Breast epithelium (tissue), 4 donors: ENCODE measurements around the gene CABLES2. TPM values are rescaled to one million over a fixed set of nuclear protein-coding genes. Genes with fewer than 3 reads are reported as not detected.

Source experiments
- DNase-seq, 2 donors: peaks; one replicate each; pipeline ENCODE4 v3.0.0-alpha.2; 2019; ENCODE audit warnings: low spot score in 2 of 2
- H3K27ac ChIP-seq, 2 donors: fragments of 200-600 bp; sonication (generic) in 1 of 2; one replicate each; pipeline ENCODE4 v1.5.1; 2016 to 2019; ENCODE audit warnings: mild to moderate bottlenecking in 1 of 2
- H3K27me3 ChIP-seq, 2 donors: fragments of 200-600 bp; sonication (generic) in 1 of 2; one replicate each; pipeline versions ENCODE4 v1.5.1 to v1.6.0; 2017 to 2019; ENCODE audit warnings: control low read depth in 1 of 2, mild to moderate bottlenecking in 1 of 2
- H3K36me3 ChIP-seq: fragments of 200-600 bp; one replicate; pipeline ENCODE4 v1.5.1; 2019
- H3K4me1 ChIP-seq, 2 donors: fragments of 200-600 bp; sonication (generic); one replicate each; pipeline ENCODE4 v1.5.1; 2016 to 2019; ENCODE audit warnings: control low read depth in 1 of 2
- H3K4me3 ChIP-seq, 3 donors: fragments of 200-600 bp; sonication (generic); 1 replicate in 2 of 3; 2 replicates in 1 of 3; pipeline ENCODE4 v1.5.1; 2016 to 2019; ENCODE audit warnings: mild to moderate bottlenecking in 3 of 3, moderate library complexity in 2 of 3
- H3K9me3 ChIP-seq, 2 donors: fragments of 200-600 bp; sonication (generic) in 1 of 2; one replicate each; pipeline ENCODE4 v1.5.1; 2016 to 2019; ENCODE audit warnings: control low read depth in 1 of 2
- POLR2A ChIP-seq: fragments of 450-650 bp; IDR thresholded peaks from one replicate; pipeline ENCODE4 v1.6.1; 2016; ENCODE audit warnings: antibody characterized with exemption, mild to moderate bottlenecking, moderate library complexity
- POLR2AphosphoS5 ChIP-seq, 3 donors: sonication (generic); formaldehyde crosslinking; IDR thresholded peaks; one replicate each; pipeline ENCODE4 v1.6.1; 2017; ENCODE audit warnings: antibody characterized with exemption in 3 of 3
- intact Hi-C: fragments of 100-400 bp; cut with DNase I; formaldehyde crosslinking; loops from one replicate; pipeline ENCODE4 v1.15.1; 2023; ENCODE audit warnings: low total_unique reads
- total RNA-seq, 3 donors: library from RNA; depleted of rRNA; stranded (reverse); fragments of >200 nt; gene quantifications; one replicate each; pipeline ENCODE4 v1.1.0, GENCODE V29; 2016
- TF ChIP-seq, protein P1 (sequence below), 3 donors: fragments of 450-650 bp; IDR thresholded peaks; one replicate each; pipeline ENCODE4 v1.5.1; 2016 to 2017; ENCODE audit warnings: antibody characterized with exemption in 3 of 3, mild to moderate bottlenecking in 3 of 3, moderate library complexity in 3 of 3

The CABLES2 gene
- total RNA-seq, 3 donors from 2014 or later, result 1.8 to 3.2 (median 2.9) TPM

DNA sequence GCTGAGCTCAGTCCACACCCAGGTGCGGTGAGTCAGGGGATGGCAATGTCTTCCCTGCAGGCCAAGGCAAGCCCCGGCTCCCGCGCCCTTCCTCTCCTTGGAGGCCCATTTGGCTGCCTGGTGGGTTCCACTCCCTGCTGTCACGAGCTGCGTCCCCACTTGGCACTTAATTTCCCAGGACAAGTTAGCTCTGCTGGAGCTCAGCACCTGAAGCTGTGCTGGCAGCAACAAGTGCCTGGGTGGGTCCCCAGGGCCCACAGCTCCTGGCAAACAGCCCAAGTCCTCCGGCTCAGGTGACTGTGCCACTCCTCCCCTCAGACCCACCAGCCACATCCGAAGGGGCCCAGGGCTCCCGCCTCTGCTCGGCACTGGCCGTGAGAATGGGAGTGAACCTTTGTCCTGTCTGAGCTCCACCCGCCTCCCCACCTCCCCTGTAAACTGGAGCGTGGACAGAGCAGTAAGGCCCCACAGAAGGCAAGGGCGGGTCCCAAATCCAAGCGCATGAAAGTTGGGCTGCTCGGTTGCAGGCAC lies 56.9 kb downstream of the CABLES2 start:
- peak overlapping the region; percentile 50 to 63 for H3K27ac ChIP-seq
- no peaks in the 10 kb centered on the region for H3K36me3 ChIP-seq
- intact Hi-C loops, result no loop called here
- no peaks in the 10 kb centered on the region for H3K9me3 ChIP-seq
- peaks cover 6 to 12% of the 10 kb centered on the region in 2 donors for H3K4me1 ChIP-seq
- peak in 1 of 2 donors; percentile 82 for DNase-seq
- H3K27me3 ChIP-seq, result no peaks in the 10 kb centered on the region
- no peak overlapping the region for H3K4me3 ChIP-seq
- TF ChIP-seq POLR2AphosphoS5 (IDR thresholded peaks at IDR 0.05) (peak in 1 of 3 donors; percentile 17), POLR2A (no peak)
- TF ChIP-seq, protein P1, sequence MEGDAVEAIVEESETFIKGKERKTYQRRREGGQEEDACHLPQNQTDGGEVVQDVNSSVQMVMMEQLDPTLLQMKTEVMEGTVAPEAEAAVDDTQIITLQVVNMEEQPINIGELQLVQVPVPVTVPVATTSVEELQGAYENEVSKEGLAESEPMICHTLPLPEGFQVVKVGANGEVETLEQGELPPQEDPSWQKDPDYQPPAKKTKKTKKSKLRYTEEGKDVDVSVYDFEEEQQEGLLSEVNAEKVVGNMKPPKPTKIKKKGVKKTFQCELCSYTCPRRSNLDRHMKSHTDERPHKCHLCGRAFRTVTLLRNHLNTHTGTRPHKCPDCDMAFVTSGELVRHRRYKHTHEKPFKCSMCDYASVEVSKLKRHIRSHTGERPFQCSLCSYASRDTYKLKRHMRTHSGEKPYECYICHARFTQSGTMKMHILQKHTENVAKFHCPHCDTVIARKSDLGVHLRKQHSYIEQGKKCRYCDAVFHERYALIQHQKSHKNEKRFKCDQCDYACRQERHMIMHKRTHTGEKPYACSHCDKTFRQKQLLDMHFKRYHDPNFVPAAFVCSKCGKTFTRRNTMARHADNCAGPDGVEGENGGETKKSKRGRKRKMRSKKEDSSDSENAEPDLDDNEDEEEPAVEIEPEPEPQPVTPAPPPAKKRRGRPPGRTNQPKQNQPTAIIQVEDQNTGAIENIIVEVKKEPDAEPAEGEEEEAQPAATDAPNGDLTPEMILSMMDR (IDR thresholded peaks at IDR 0.05), result no peak

DNA sequence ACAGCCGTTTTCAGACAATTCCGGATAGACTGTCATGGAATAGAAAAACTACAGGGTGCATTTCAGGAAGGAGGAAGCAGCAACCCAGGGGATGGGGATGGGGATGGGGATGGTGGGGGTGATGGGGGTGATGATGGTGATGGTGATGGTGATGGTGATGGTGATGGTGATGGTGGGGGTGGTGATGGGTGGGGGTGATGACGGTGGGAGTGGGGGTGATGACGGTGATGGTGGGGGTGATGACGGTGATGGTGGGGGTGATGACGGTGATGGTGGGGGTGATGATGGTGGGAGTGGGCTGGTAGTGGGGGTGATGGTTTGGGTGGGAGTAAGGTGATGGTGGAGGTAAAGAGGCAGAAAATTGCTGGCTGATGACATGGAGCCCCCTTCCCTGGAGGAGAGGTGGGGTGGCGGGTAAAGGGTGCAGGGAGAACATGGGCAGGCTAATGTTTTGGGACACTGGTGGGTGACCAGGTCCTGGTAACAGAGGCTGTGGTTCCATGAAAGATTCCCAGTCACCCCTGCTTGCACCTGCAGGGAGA lies 57.5 kb downstream of the CABLES2 start:
- intact Hi-C loops, result no loop called here
- no peaks in the 10 kb centered on the region for H3K9me3 ChIP-seq
- DNase-seq, result no peak
- H3K4me1 ChIP-seq, result peaks cover 1 to 8% of the 10 kb centered on the region in 2 donors
- no peak overlapping the region for H3K4me3 ChIP-seq
- TF ChIP-seq, protein P1 (IDR thresholded peaks at IDR 0.05), result no peak
- TF ChIP-seq POLR2A (no peak), POLR2AphosphoS5 (IDR thresholded peaks at IDR 0.05) (no peak)
- no peaks in the 10 kb centered on the region for H3K36me3 ChIP-seq
- peak overlapping the region; percentile 50 to 63 for H3K27ac ChIP-seq
- no peaks in the 10 kb centered on the region for H3K27me3 ChIP-seq

DNA sequence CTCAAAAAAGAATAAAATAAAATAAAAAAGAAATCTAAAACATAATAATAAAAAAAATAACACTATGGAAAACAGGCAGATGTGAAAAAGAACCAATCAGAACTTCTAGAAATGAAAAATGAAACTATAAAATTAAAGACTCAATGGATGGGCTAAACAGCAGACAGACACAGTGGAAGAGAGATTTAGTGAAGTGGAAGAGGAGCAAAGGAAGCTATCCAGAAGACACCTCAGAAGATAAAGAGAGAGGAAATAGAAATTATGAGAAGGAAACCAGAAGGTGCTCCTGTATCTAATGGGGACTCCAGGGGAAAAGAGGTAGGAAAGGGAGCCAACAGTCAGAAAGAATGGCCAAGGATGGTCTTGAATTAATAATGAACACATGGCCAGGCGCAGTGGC lies 58.5 kb downstream of the CABLES2 start:
- H3K27ac ChIP-seq, result no peak overlapping the region
- H3K27me3 ChIP-seq, result no peaks in the 10 kb centered on the region
- no peak overlapping the region for H3K4me3 ChIP-seq
- DNase-seq, result no peak
- TF ChIP-seq, protein P1 (IDR thresholded peaks at IDR 0.05), result no peak
- TF ChIP-seq POLR2A, result no peak
- no peak for TF ChIP-seq POLR2AphosphoS5 (IDR thresholded peaks at IDR 0.05)
- intact Hi-C loops, result no loop called here
- peaks cover 0 to 5% of the 10 kb centered on the region in 2 donors for H3K4me1 ChIP-seq
- no peaks in the 10 kb centered on the region for H3K9me3 ChIP-seq
- H3K36me3 ChIP-seq, result no peaks in the 10 kb centered on the region

DNA sequence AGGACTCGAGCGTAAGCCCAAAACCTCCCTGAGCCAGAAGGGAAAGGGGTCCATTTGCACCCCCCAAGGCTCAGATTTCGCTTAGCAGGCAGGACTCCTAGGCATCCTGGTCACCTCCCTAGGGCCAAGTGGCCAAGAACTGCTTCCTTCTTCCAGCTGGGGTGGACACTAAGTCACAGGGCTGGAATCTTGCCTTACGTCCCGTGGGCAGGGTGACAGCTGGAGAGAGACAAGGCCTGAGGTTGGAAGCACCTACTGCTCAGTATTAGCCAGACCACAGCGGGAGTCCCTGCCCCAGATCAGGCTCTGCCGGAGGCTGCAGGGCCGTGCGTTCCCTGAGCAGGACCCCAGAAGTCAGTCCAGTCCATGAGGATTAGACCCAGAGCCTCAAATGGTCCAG lies 59.6 kb downstream of the CABLES2 start:
- no peak for DNase-seq
- Histone ChIP-seq H3K9me3 (no peaks in the 10 kb centered on the region), H3K4me1 (no peaks in the 10 kb centered on the region), H3K4me3 (no peak overlapping the region), H3K27ac (no peak overlapping the region), H3K27me3 (no peaks in the 10 kb centered on the region), H3K36me3 (no peaks in the 10 kb centered on the region)
- TF ChIP-seq POLR2AphosphoS5 (IDR thresholded peaks at IDR 0.05) (no peak), POLR2A (no peak)
- TF ChIP-seq, protein P1 (IDR thresholded peaks at IDR 0.05), result no peak
- intact Hi-C loops, result no loop called here

DNA sequence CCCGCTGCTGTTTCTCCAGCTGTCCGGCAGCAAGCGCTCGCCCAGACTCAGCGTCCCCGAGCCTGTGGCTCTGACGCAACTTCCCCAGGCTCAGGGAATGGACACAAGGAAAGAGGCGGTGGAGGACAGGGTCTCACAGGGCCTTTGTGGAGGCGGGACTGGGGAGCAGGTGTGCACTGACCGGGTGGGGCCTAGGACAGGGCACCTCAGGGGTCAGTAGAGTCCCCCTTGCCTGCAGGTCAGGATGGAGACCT lies 60.0 kb downstream of the CABLES2 start:
- TF ChIP-seq, protein P1 (IDR thresholded peaks at IDR 0.05), result no peak
- TF ChIP-seq POLR2AphosphoS5 (IDR thresholded peaks at IDR 0.05) (no peak), POLR2A (no peak)
- H3K4me1 ChIP-seq, result no peaks in the 10 kb centered on the region
- DNase-seq, result no peak
- no peak overlapping the region for H3K27ac ChIP-seq
- H3K27me3 ChIP-seq, result no peaks in the 10 kb centered on the region
- no peak overlapping the region for H3K4me3 ChIP-seq
- intact Hi-C loops, result no loop called here
- no peaks in the 10 kb centered on the region for H3K36me3 ChIP-seq
- H3K9me3 ChIP-seq, result no peaks in the 10 kb centered on the region
